ENCODE measurements around the gene ASRGL1.
"Not testable (repeated sequence)": the region's sequence is repeated elsewhere in the genome, so short reads cannot be mapped to it uniquely, and the experiment has no call there.

The ASRGL1 gene

DNA sequence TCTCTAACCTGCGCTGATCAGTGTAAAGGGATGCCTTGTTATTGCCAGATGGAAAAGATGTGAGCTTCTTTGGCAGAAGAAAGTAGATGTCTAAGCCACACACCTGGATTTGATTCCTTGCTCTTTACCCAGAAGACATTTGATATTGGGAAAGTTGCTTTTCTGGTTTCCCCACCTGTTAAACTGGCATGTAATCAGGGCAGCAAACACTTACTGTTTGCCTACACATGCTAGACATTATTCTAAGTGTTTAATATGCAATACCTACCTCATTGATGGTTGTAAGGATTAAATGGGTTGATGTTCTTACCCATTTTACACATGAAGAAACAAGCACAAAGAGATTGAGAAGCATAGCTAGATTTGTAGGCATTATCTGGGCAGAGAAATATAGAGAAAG lies 16.6 kb downstream of the ASRGL1 start:
- Histone ChIP-seq H3K27me3 (ENCODE audit: control insufficient read depth in 1 of 2, insufficient read depth in 2 of 2, low read length in 2 of 2) (no peaks in the 10 kb centered on the region), H3K9me3 (ENCODE audit: low read length) (no peaks in the 10 kb centered on the region), H3K27ac (ENCODE audit: low read depth, low read length) (no peak overlapping the region), H3K4me1 (ENCODE audit: insufficient read depth, low read length) (no peaks in the 10 kb centered on the region), H3K4me3 (ENCODE audit: low read depth in 1 of 2, low read length in 2 of 2) (no peak overlapping the region), H3K9ac (ENCODE audit: low read length) (no peak overlapping the region), H3K36me3 (ENCODE audit: insufficient read depth, low read length) (no peaks in the 10 kb centered on the region)

DNA sequence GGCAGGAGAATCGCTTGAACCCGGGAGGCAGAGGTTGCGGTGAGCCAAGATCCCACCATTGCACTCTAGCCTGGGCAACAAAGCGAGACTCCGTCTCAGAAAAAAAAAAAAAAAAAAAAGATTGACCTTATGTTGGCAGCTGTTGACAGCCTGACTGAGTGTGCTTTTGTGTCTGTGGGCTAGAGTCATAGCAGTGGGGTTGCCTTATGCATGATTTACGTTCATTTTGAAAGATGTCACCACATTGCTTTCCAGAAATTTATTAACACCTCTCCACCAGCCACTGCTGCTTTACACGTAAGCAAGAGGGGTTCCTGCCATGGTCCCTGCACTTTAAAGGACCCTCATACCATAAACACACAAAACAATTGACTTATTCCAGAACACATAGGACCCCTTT lies 21.0 kb downstream of the ASRGL1 start:
- Histone ChIP-seq H3K36me3 (ENCODE audit: insufficient read depth, low read length) (no peaks in the 10 kb centered on the region), H3K9ac (ENCODE audit: low read length) (no peak overlapping the region), H3K9me3 (ENCODE audit: low read length) (no peaks in the 10 kb centered on the region), H3K4me3 (ENCODE audit: low read depth in 1 of 2, low read length in 2 of 2) (no peak overlapping the region), H3K27me3 (ENCODE audit: control insufficient read depth in 1 of 2, insufficient read depth in 2 of 2, low read length in 2 of 2) (no peaks in the 10 kb centered on the region), H3K27ac (ENCODE audit: low read depth, low read length) (no peak overlapping the region), H3K4me1 (ENCODE audit: insufficient read depth, low read length) (no peaks in the 10 kb centered on the region)

DNA sequence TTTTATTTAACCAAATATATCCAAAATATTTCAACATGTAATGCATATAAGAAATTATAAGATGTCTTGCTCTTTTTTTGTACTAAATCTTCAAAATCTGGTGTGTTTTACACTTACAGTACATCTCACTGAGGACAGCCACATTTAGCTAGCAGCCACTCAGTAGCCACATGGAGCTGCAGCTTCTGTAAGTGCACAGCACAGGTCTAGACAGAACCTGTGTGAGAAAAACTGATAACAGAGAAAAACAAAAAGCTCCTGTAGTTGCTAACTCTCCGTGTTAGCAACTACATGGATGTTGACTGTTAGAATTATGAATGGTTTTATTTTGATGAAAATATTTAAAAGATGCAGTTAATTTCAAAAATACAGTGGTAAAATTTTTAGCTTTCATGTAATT lies 22.2 kb downstream of the ASRGL1 start:
- H3K9me3 ChIP-seq (ENCODE audit: low read length) = no peaks in the 10 kb centered on the region
- H3K4me1 ChIP-seq (ENCODE audit: insufficient read depth, low read length) = no peaks in the 10 kb centered on the region
- no peaks in the 10 kb centered on the region for H3K27me3 ChIP-seq (ENCODE audit: control insufficient read depth in 1 of 2, insufficient read depth in 2 of 2, low read length in 2 of 2)
- H3K9ac ChIP-seq (ENCODE audit: low read length) = no peak overlapping the region
- H3K27ac ChIP-seq (ENCODE audit: low read depth, low read length) = no peak overlapping the region
- H3K36me3 ChIP-seq (ENCODE audit: insufficient read depth, low read length) = no peaks in the 10 kb centered on the region
- H3K4me3 ChIP-seq (ENCODE audit: low read depth in 1 of 2, low read length in 2 of 2) = no peak overlapping the region

DNA sequence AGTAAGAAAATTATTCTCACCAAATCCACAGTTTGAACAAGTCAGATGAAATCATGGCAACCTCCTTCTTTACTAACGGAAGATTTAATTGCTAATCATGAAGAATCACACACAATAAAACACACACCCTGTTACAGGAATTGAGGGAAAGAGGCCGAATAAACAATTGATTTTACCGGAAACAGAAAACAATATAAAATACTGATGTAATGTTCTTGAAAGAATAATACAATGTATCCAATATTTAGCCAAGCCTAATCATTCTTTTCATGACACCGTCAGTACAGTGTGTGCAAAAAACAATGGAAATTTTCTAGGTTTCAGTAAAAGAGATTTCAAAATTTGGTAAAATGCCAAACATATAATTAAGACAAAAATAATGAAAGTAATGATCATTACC lies 23.4 kb downstream of the ASRGL1 start:
- Histone ChIP-seq H3K4me3 (ENCODE audit: low read depth in 1 of 2, low read length in 2 of 2) (no peak overlapping the region), H3K9me3 (ENCODE audit: low read length) (no peaks in the 10 kb centered on the region), H3K9ac (ENCODE audit: low read length) (no peak overlapping the region), H3K4me1 (ENCODE audit: insufficient read depth, low read length) (no peaks in the 10 kb centered on the region), H3K27me3 (ENCODE audit: control insufficient read depth in 1 of 2, insufficient read depth in 2 of 2, low read length in 2 of 2) (no peaks in the 10 kb centered on the region), H3K36me3 (ENCODE audit: insufficient read depth, low read length) (no peaks in the 10 kb centered on the region), H3K27ac (ENCODE audit: low read depth, low read length) (no peak overlapping the region)

DNA sequence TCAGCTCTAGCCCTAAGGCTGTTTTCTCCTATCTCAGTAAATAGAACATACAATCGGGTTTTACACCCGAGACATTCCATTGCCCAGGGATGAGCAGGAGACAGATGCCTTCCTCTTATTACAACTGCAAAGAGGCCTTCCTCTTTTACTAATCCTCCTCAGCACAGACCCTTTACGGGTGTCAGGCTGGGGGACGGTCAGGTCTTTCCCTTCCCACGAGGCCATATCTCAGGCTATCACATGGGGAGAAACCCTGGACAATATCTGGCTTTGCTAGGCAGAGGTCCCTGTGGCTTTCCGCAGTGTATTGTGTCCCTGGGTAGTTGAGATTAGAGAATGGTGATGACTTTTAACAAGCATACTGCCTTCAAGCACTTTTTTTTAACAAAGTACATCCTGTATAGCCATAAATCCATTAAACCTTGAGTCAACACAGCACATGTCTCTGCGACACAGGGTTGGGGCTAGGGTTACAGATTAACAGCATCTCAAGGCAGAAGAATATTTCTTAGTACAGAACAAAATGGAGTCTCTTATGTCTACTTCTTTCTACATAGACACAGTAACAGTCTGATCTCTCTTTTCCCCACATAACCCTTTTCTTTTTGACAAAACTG lies 31.7 kb downstream of the ASRGL1 start:
- H3K4me1 ChIP-seq (ENCODE audit: insufficient read depth, low read length); H3K36me3 ChIP-seq (ENCODE audit: insufficient read depth, low read length); H3K27me3 ChIP-seq (ENCODE audit: control insufficient read depth in 1 of 2, insufficient read depth in 2 of 2, low read length in 2 of 2); H3K4me3 ChIP-seq (ENCODE audit: low read depth in 1 of 2, low read length in 2 of 2); H3K27ac ChIP-seq (ENCODE audit: low read depth, low read length); H3K9ac ChIP-seq (ENCODE audit: low read length); H3K9me3 ChIP-seq (ENCODE audit: low read length): not testable (repeated sequence)

DNA sequence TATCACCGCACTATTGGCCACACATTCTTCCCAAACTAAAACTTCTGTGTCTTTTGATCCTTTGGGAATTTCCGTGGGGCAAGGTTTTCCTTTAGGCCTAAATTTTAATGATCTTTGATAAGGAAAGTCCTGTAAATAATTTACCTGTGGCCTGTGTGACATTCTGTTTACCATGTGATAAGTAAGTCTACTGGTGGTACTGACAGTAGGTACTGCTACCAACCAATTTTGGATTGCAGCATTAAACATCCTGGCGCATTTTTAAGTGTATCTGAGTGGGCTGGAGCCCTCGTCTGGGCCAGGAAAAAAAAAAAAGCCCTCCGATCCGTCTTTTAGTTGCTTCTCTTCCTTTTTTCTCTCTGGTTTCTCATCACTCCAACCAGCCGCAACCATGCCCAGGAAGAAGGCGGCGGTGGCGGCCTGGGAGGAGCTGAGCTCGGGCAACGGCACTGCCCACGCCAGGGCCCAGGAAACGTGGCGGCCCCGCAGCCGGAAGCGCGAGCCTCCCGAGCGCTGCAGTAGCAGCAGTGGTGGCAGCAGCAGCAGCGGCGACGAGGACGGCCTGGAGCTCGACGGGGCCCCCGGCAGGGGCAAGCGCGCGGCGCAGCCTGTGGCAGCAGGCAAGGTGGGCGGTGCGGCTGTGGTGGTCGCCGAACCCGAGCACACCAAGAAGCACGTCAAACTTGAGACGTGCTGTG lies 33.6 kb downstream of the ASRGL1 start:
- H3K27me3 ChIP-seq (ENCODE audit: control insufficient read depth in 1 of 2, insufficient read depth in 2 of 2, low read length in 2 of 2) = no peaks in the 10 kb centered on the region
- no peak overlapping the region for H3K9ac ChIP-seq (ENCODE audit: low read length)
- no peak overlapping the region for H3K4me3 ChIP-seq (ENCODE audit: low read depth in 1 of 2, low read length in 2 of 2)
- no peaks in the 10 kb centered on the region for H3K4me1 ChIP-seq (ENCODE audit: insufficient read depth, low read length)
- no peaks in the 10 kb centered on the region for H3K9me3 ChIP-seq (ENCODE audit: low read length)
- no peaks in the 10 kb centered on the region for H3K36me3 ChIP-seq (ENCODE audit: insufficient read depth, low read length)
- H3K27ac ChIP-seq (ENCODE audit: low read depth, low read length) = no peak overlapping the region

DNA sequence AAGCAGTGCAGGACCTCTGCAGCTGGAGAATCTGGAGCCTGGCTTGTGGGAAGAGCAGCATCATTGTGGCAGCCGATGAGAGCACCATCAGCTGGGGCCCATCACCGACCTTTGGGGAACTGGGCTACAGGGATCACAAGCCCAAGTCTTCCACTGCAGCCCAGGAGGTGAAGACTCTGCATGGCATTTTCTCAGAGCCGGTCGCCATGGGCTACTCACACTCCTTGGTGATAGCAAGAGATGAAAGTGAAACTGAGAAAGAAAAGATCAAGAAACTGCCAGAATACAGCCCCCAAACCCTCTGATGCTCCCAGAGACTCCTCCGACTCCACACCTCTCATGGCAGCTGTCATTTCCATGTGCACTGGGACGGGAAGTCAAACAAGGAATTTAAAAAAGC lies 35.6 kb downstream of the ASRGL1 start:
- Histone ChIP-seq H3K4me1 (ENCODE audit: insufficient read depth, low read length) (no peaks in the 10 kb centered on the region), H3K36me3 (ENCODE audit: insufficient read depth, low read length) (no peaks in the 10 kb centered on the region), H3K27ac (ENCODE audit: low read depth, low read length) (no peak overlapping the region), H3K9me3 (ENCODE audit: low read length) (no peaks in the 10 kb centered on the region), H3K9ac (ENCODE audit: low read length) (no peak overlapping the region), H3K27me3 (ENCODE audit: control insufficient read depth in 1 of 2, insufficient read depth in 2 of 2, low read length in 2 of 2) (no peaks in the 10 kb centered on the region), H3K4me3 (ENCODE audit: low read depth in 1 of 2, low read length in 2 of 2) (no peak overlapping the region)

DNA sequence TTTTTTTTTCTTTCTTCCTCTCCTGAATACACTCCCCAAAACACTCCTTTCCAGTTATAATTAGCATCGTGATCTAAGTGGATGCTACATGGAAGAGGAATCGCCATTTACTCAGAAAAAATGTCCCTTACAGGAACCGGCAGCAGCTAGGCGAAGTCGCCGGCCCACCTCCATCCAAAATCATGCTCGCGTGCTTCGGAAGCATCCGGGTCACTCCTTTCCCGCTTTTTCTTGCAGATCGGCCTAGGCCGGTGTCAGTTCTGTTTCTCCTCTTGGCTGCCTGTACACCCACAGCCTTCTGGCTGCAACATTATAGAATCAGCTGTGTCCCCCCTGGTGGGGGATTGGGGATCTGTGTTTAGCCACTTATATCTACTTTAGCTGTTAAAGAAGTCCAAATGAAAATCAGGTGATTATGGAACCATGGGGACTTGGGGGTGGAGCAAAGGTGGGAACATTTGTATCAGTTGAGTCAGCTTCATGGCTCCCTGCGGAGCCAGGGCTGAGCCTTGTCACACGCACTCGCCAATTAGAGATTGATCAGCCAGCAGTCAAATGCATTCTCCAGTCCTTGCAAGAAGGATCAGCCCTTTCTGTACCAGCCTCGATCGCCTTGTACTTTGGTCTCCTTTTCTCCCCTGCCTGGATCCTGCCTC lies 36.3 kb downstream of the ASRGL1 start:
- Histone ChIP-seq H3K4me3 (ENCODE audit: low read depth in 1 of 2, low read length in 2 of 2) (no peak overlapping the region), H3K9ac (ENCODE audit: low read length) (no peak overlapping the region), H3K27me3 (ENCODE audit: control insufficient read depth in 1 of 2, insufficient read depth in 2 of 2, low read length in 2 of 2) (no peaks in the 10 kb centered on the region), H3K4me1 (ENCODE audit: insufficient read depth, low read length) (no peaks in the 10 kb centered on the region), H3K9me3 (ENCODE audit: low read length) (no peaks in the 10 kb centered on the region), H3K36me3 (ENCODE audit: insufficient read depth, low read length) (no peaks in the 10 kb centered on the region), H3K27ac (ENCODE audit: low read depth, low read length) (no peak overlapping the region)

DNA sequence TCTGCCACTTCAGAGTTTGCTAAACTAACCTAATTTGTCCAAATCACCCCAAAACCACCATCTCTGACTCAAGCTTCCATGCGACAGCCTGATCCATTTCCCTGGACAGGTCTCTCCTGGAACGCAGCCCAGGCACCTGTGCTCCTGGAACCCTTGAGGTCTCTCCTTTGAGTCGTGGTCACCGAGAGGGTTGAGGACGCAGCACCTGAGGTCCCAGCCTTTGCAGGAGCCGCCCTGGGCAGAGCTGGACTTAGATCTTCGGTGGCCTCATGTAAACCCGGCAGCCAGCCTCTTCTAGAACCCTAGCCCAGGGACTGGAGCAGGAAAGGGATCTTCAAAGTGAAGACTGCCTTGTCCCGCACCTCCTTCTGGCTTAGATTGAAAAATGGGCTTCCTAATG lies 37.6 kb downstream of the ASRGL1 start:
- Histone ChIP-seq H3K36me3 (ENCODE audit: insufficient read depth, low read length) (no peaks in the 10 kb centered on the region), H3K27me3 (ENCODE audit: control insufficient read depth in 1 of 2, insufficient read depth in 2 of 2, low read length in 2 of 2) (no peaks in the 10 kb centered on the region), H3K9ac (ENCODE audit: low read length) (no peak overlapping the region), H3K4me3 (ENCODE audit: low read depth in 1 of 2, low read length in 2 of 2) (no peak overlapping the region), H3K4me1 (ENCODE audit: insufficient read depth, low read length) (no peaks in the 10 kb centered on the region), H3K27ac (ENCODE audit: low read depth, low read length) (no peak overlapping the region), H3K9me3 (ENCODE audit: low read length) (no peaks in the 10 kb centered on the region)

DNA sequence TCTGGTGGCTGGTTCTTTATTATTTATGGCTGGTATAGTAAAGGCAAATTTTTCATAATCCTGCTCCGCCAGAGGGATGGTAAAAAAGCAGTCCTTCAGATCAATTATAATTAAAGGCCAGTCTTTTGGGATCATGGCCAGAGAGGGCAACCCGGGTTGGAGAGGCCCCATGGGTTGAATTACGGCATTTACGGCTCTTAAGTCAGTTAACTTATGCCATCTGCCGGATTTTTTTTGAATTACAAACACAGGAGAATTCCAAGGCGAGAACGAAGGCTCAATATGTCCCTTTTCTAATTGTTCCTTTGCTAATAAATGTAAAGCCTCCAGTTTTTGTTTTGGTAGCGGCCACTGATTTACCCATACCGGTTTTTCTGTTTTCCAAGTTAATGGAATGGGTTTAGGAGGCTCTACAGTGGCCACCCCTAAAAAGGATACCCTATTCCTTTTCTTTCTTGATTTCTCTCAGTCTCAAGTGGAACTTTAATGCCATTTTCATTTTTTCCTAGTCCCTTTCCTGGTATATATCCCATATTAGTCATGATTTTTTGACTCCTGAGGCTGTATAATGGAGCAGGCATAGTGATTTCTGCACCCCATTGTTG lies 41.3 kb downstream of the ASRGL1 start:
- H3K27me3 ChIP-seq (ENCODE audit: control insufficient read depth in 1 of 2, insufficient read depth in 2 of 2, low read length in 2 of 2); H3K4me1 ChIP-seq (ENCODE audit: insufficient read depth, low read length); H3K36me3 ChIP-seq (ENCODE audit: insufficient read depth, low read length); H3K4me3 ChIP-seq (ENCODE audit: low read depth in 1 of 2, low read length in 2 of 2); H3K9ac ChIP-seq (ENCODE audit: low read length); H3K9me3 ChIP-seq (ENCODE audit: low read length); H3K27ac ChIP-seq (ENCODE audit: low read depth, low read length): not testable (repeated sequence)

DNA sequence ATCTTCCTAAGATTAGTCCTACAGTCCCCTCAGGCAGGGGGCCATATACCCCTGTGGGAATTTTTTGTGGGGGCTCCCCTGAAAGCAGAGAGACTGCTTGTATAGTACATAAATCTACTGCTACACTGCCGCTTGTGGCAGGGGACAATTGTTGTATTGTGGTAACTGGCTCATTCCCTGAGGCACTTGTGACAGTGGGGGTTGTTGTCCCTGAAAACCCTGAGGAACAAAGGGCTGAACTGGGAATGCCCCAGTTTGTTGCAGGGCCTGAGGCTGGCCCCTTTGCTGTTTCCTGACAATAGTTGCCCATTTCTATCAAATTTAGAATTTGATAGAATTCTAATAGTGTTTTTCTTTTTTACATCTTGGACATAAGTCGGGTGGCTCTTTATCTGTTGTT lies 42.3 kb downstream of the ASRGL1 start:
- not testable (repeated sequence) for H3K4me1 ChIP-seq (ENCODE audit: insufficient read depth, low read length); H3K27ac ChIP-seq (ENCODE audit: low read depth, low read length); H3K9me3 ChIP-seq (ENCODE audit: low read length); H3K4me3 ChIP-seq (ENCODE audit: low read depth in 1 of 2, low read length in 2 of 2); H3K27me3 ChIP-seq (ENCODE audit: control insufficient read depth in 1 of 2, insufficient read depth in 2 of 2, low read length in 2 of 2); H3K36me3 ChIP-seq (ENCODE audit: insufficient read depth, low read length); H3K9ac ChIP-seq (ENCODE audit: low read length)
